Panc1 (cell line): Measurements from ENCODE around the gene ZNF804A. TPM values are rescaled to one million over a fixed set of nuclear protein-coding genes. Genes with fewer than 3 reads are reported as not detected.

Experiments used
- ATAC-seq: fragments of 200-7000 bp; cut with Tn5 transposase; 2 replicates; pipeline ENCODE4 v1.9.1; 2020; ENCODE audit warnings: mild to moderate bottlenecking, moderate library complexity
- Bru-seq: library from RNA; stranded (reverse); fragments of 400-500 nt; gene quantifications from one replicate; lab custom pipeline; 2021; lab: Mats Ljungman, UMichigan
- BruChase-seq, 2 experiments: library from RNA; stranded (reverse); fragments of 400-500 nt; gene quantifications; one replicate each; lab custom pipeline; 2021; lab: Mats Ljungman, UMichigan
- BruUV-seq: library from RNA; stranded (reverse); fragments of 400-500 nt; replicated peaks from 2 replicates; lab custom pipeline; 2021; lab: Mats Ljungman, UMichigan
- CTCF ChIA-PET: fragments of 300-600 bp; sonication (Branson Sonifier 250); formaldehyde crosslinking; loops from one replicate; lab custom pipeline; 2022; ENCODE audit warnings: antibody characterized with exemption; lab: Charles Lee
- POLR2A ChIA-PET: fragments of 300-600 bp; sonication (Branson Sonifier 250); formaldehyde crosslinking; loops from one replicate; lab custom pipeline; 2022; ENCODE audit warnings: antibody characterized with exemption; lab: Charles Lee
- DNase-seq: peaks from one replicate; pipeline ENCODE4 v3.0.0-alpha.2; 2010; ENCODE audit warnings: low read depth, low spot score
- H3K27ac ChIP-seq: 2 replicates; pipeline ENCODE4 v1.5.1; 2011; ENCODE audit warnings: mild to moderate bottlenecking, low read length, inconsistent platforms
- H3K27me3 ChIP-seq: fragments of 200-500 bp; sonication (Bioruptor generic); 2 replicates; pipeline ENCODE4 v1.6.0; 2014; ENCODE audit warnings: low read length, inconsistent platforms; ENCODE audit not compliant: control insufficient read depth, insufficient read depth
- H3K36me3 ChIP-seq: fragments of 200-500 bp; sonication (Bioruptor generic); 2 replicates; pipeline ENCODE4 v1.5.1; 2014; ENCODE audit warnings: inconsistent platforms, mild to moderate bottlenecking, low read length, moderate library complexity; ENCODE audit not compliant: control insufficient read depth, insufficient read depth
- H3K4me1 ChIP-seq: 2 replicates; pipeline ENCODE4 v1.5.1; 2011; ENCODE audit warnings: inconsistent platforms, mild to moderate bottlenecking, low read length, moderate library complexity; ENCODE audit not compliant: control insufficient read depth, insufficient read depth
- H3K4me3 ChIP-seq, 2 experiments: 2 replicates each; pipeline ENCODE4 v1.5.1; 2011 to 2012; ENCODE audit warnings: low read depth in 2 of 2, low read length in 2 of 2, mild to moderate bottlenecking in 2 of 2, inconsistent platforms in 1 of 2, moderate library complexity in 1 of 2
- H3K9me3 ChIP-seq: fragments of 200-500 bp; sonication (Bioruptor generic); 2 replicates; pipeline ENCODE4 v1.5.1; 2014; ENCODE audit warnings: low read depth, mild to moderate bottlenecking, inconsistent platforms, low read length, moderate library complexity; ENCODE audit not compliant: control insufficient read depth, insufficient read depth
- CTCF ChIP-seq: fragments of 450-650 bp; IDR thresholded peaks from 2 replicates; pipeline ENCODE4 v1.5.1; 2017; ENCODE audit warnings: mild to moderate bottlenecking
- POLR2AphosphoS5 ChIP-seq: IDR thresholded peaks from 2 replicates; pipeline ENCODE4 v1.6.1; 2012; ENCODE audit warnings: mild to moderate bottlenecking, low read depth, low read length, moderate library complexity
- REST ChIP-seq, 2 experiments: IDR thresholded peaks; 2 replicates each; pipeline ENCODE4 v1.6.1; 2011 to 2012; ENCODE audit warnings: low read depth in 2 of 2, control low read depth in 1 of 2, low read length in 1 of 2, mild to moderate bottlenecking in 1 of 2, moderate library complexity in 1 of 2; ENCODE audit not compliant: insufficient read depth in 1 of 2
- SIN3A ChIP-seq: IDR thresholded peaks from 2 replicates; pipeline ENCODE4 v1.6.1; 2012; ENCODE audit warnings: low read depth, mild to moderate bottlenecking, low read length, moderate library complexity, borderline replicate concordance; ENCODE audit not compliant: insufficient read depth
- TCF7L2 ChIP-seq: IDR thresholded peaks from 2 replicates; pipeline ENCODE4 v1.6.1; 2011; ENCODE audit warnings: mild to moderate bottlenecking, low read depth, low read length, inconsistent platforms
- in situ Hi-C: cut with HindIII; loops from 2 replicates; pipeline ENCODE4 v1.10.0; 2016; ENCODE audit warnings: low sequenced_read_pairs, low pct_unique_long_range_greater_than_20kb
- intact Hi-C: fragments of 100-400 bp; cut with micrococcal nuclease; formaldehyde crosslinking; loops from one replicate; pipeline ENCODE4 v1.10.0; 2022; ENCODE audit not compliant: unreplicated experiment
- long read RNA-seq: library from polyadenylated mRNA; unstranded; transcript quantifications from one replicate; pipeline ENCODE4 v2.0.0, GENCODE V29; 2021; ENCODE audit not compliant: unreplicated experiment
- polyA plus RNA-seq: library from polyadenylated mRNA; unstranded; fragments of >200 nt; gene quantifications from one replicate; pipeline ENCODE4 v1.2.1, GENCODE V29; 2012; ENCODE audit warnings: missing spikeins; ENCODE audit not compliant: insufficient read length
- total RNA-seq: library from RNA; stranded (reverse); gene quantifications from one replicate; pipeline ENCODE4 v1.2.1, GENCODE V29; 2021; ENCODE audit not compliant: unreplicated experiment

The ZNF804A gene
- total RNA-seq (2.2 TPM), Bru-seq, nascent RNA (percentile 58 among the genes with signal in this experiment), BruChase-seq, experiment 1, labeled RNA remaining after a 2-hour chase (percentile 59 among the genes with signal in this experiment), BruChase-seq, experiment 2, labeled RNA remaining after a 6-hour chase (percentile 49 among the genes with signal in this experiment)
- polyA plus RNA-seq, result 0.64 TPM
- long read RNA-seq, partial matches to known transcripts, result 0 of 1 reads
- long read RNA-seq, other reads (novel, unspliced or antisense), result 1 of 1 reads

- in situ Hi-C loops, result no loop called here
- ChIA-PET POLR2A (no interaction called here), CTCF (no interaction called here)
- TF ChIP-seq SIN3A (peak; percentile 45; the same call in 1 of the 2 replicates), REST (IDR thresholded peaks at IDR 0.05; ENCODE audit: insufficient read depth in 1 of 2, low read depth in 2 of 2, low read length in 1 of 2) (no peak), TCF7L2 (peak; percentile 46; the same call in 1 of the 2 replicates), POLR2AphosphoS5 (no peak), CTCF (no peak)
- H3K36me3 ChIP-seq, result no peaks in the 10 kb centered on the region
- H3K4me1 ChIP-seq, result peaks cover 9% of the 10 kb centered on the region
- DNase-seq (no peak), ATAC-seq (peak; percentile 86)
- BruUV-seq, result no TSS peak
- H3K27ac ChIP-seq, result peak within 1 kb of the TSS; percentile 72
- intact Hi-C loops, result no loop called here
- H3K4me3 ChIP-seq, result peak within 1 kb of the TSS; percentile 62 to 64
- H3K27me3 ChIP-seq, result no peaks in the 10 kb centered on the region
- H3K9me3 ChIP-seq, result no peaks in the 10 kb centered on the region
Observed at GRCh38 chr2:184598316-184599053, at the start of gene ZNF804A. Gene ZNF804A (plus strand): TSS chr2:184598529. CDS start chr2:184598960, 431 bp downstream.

GRCh38 chr2:184549153-184549552 lies 49.2 kb upstream of the ZNF804A start:
- BruUV-seq, result no TSS peak
- no peak for ATAC-seq
- no peak for DNase-seq
- CTCF ChIA-PET, result no interaction called here
- in situ Hi-C loops, result no loop called here
- Histone ChIP-seq H3K4me1 (no peaks in the 10 kb centered on the region; the same call in 1 of the 2 replicates), H3K27ac (no peak overlapping the region), H3K9me3 (no peaks in the 10 kb centered on the region), H3K36me3 (no peaks in the 10 kb centered on the region), H3K27me3 (no peaks in the 10 kb centered on the region), H3K4me3 (no peak overlapping the region)
- TF ChIP-seq SIN3A (no peak), CTCF (no peak), POLR2AphosphoS5 (no peak), REST (IDR thresholded peaks at IDR 0.05; ENCODE audit: insufficient read depth in 1 of 2, low read depth in 2 of 2, low read length in 1 of 2) (no peak), TCF7L2 (no peak)
- intact Hi-C loops, result no loop called here
- POLR2A ChIA-PET, result no interaction called here
